Spinal cord (tissue), 10 donors: ENCODE results near the gene UGT2A1. TPM values are rescaled to one million over a fixed set of nuclear protein-coding genes. Genes with fewer than 3 reads are reported as not detected.

Experiments
- DNase-seq, 6 donors: peaks; one replicate each; pipeline versions ENCODE4 v3.0.0 to v3.0.0-alpha.2; 2013 to 2015; ENCODE audit warnings: low spot score in 6 of 6, low read depth in 4 of 6
- H3K27ac ChIP-seq: one replicate; pipeline ENCODE4 v1.5.1; 2013; ENCODE audit warnings: low read depth, low read length, control low read depth
- H3K27me3 ChIP-seq: one replicate; pipeline ENCODE4 v1.6.1; 2013; ENCODE audit warnings: low read length; ENCODE audit not compliant: control insufficient read depth, insufficient read depth
- H3K36me3 ChIP-seq: one replicate; pipeline ENCODE4 v1.6.1; 2013; ENCODE audit warnings: low read length; ENCODE audit not compliant: control insufficient read depth, insufficient read depth
- H3K4me1 ChIP-seq: one replicate; pipeline ENCODE4 v1.6.1; 2013; ENCODE audit warnings: low read length; ENCODE audit not compliant: control insufficient read depth, insufficient read depth
- H3K4me3 ChIP-seq: one replicate; pipeline ENCODE4 v1.5.1; 2013; ENCODE audit warnings: low read depth, low read length, control low read depth
- H3K9me3 ChIP-seq: one replicate; pipeline ENCODE4 v1.6.1; 2013; ENCODE audit warnings: low read length; ENCODE audit not compliant: control insufficient read depth, insufficient read depth
- WGBS: methylation state at CpG from one replicate; pipeline ENCODE4 v1.1.5; 2013; ENCODE audit warnings: missing lambda C conversion rate; ENCODE audit not compliant: insufficient coverage; 5-methylcytosine and 5-hydroxymethylcytosine counted together
- polyA plus RNA-seq, 2 donors: library from polyadenylated mRNA; unstranded; fragments of 120-200 nt; gene quantifications; one replicate each; pipeline ENCODE4 v1.2.1, GENCODE V29; 2013; ENCODE audit not compliant: insufficient read length in 2 of 2
- total RNA-seq, 2 donors: library from RNA; depleted of rRNA in 1 of 2; stranded (reverse); fragments of 120-200 nt in 1 of 2; fragments of >200 nt in 1 of 2; gene quantifications; one replicate each; pipeline versions ENCODE4 v1.2.3 to v1.2.4, GENCODE V29; 2013 to 2014
- donor health status: healthy.

The UGT2A1 gene
- total and polyA plus RNA-seq, 4 donors: 0.47 to 0.94 TPM; not detected in 2

DNA sequence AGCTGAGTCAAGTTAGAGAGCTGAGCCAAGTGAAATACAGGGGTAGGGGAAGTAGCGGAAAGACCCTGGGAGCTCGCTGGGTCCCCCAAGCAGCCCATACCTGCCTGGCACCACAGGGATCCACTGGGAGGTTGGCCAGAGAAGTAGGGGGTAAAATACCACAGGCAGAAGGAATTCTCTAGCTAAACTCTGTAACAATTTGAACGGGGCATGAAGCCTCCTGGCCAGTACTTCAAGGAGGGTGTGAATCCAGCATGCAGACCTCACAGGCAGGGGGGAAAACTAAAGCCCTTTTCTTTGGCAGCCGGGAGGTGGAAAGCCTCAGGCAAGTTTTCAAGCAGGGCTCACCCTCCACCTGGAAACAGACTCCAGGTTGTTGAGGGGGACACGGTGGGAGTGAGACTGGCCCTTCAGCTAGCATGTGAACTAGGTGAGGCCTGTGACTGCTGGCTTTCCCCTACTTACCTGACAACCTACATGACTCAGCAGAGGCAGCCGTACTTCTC is 3.7 kb upstream of the UGT2A1 start:
- H3K27ac ChIP-seq: no peak overlapping the region
- WGBS: 83% methylated on average over 5 of the region's 6 CpGs
- peak in 1 of 6 donors; percentile 10 for DNase-seq
- no peak overlapping the region for H3K4me3 ChIP-seq
- no peaks in the 10 kb centered on the region for H3K4me1 ChIP-seq
- H3K9me3 ChIP-seq: no peaks in the 10 kb centered on the region
- no peaks in the 10 kb centered on the region for H3K36me3 ChIP-seq
- H3K27me3 ChIP-seq: no peaks in the 10 kb centered on the region

DNA sequence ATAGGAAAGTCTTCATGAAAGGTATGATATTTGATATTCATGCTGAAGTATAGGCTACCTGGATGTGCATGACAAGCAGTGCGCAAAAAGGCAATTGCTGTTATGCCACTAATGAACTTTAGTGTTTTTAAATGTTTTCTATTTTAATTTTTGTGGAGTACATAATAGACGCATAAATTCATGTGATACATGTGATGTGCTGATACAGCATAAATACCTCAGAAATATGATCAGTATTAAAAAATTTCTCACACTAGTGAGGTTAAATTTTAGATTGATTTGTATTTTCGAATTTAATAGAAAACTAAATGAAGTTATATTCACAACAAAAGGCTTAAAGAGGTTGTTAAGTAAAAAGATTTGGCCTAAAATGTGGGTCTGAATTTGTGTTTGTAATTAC is 2.2 kb downstream of the UGT2A1 start:
- no peaks in the 10 kb centered on the region for H3K36me3 ChIP-seq
- no peak overlapping the region for H3K27ac ChIP-seq
- no peaks in the 10 kb centered on the region for H3K9me3 ChIP-seq
- no peak overlapping the region for H3K4me3 ChIP-seq
- H3K27me3 ChIP-seq: no peaks in the 10 kb centered on the region
- no peaks in the 10 kb centered on the region for H3K4me1 ChIP-seq
- DNase-seq: no peak
- no CpG with 5 or more reads among the region's 3 CpGs for WGBS

DNA sequence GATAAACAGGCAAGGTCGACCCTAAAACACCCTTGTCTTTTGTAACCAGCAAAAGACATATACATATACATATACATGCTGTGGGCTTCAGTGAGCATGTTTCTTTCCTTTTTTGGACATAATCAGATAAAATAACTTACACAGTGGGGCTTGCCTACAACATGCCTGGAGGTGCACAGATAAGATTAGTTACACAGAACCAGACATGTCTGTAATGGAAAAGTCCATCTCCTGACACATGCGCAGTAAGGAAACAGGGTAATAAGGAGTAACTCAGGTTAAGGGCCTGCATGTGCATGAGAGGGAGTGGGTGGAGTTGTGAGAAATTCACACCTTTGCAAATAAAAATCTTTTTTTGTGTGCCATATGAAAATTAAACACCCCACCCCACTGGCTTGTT is 3.4 kb downstream of the UGT2A1 start:
- Histone ChIP-seq H3K4me3 (no peak overlapping the region), H3K27ac (no peak overlapping the region), H3K4me1 (no peaks in the 10 kb centered on the region), H3K27me3 (no peaks in the 10 kb centered on the region), H3K36me3 (no peaks in the 10 kb centered on the region), H3K9me3 (no peaks in the 10 kb centered on the region)
- DNase-seq: no peak
- 100% methylated on average over 1 of the region's 2 CpGs for WGBS

DNA sequence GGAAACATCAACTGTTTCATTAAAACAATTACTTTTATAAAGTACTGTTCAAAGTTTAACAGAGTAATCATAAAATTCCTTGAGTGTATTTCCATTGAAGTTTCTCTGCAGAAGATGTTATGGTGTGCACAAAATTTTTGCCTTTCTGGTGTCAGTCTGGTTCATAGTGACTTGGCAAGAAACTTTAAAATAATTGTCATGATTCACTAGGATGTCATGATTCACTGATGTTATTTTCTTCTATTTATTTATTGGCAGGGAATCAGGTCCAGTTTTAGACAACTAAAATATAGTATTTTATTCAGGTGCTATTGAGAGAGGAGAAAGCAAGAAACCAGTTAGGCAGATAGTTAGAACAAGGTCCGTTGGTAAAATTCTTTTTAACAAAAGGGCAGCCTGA is 3.8 kb downstream of the UGT2A1 start:
- DNase-seq: no peak
- Histone ChIP-seq H3K36me3 (no peaks in the 10 kb centered on the region), H3K4me1 (no peaks in the 10 kb centered on the region), H3K4me3 (no peak overlapping the region), H3K27ac (no peak overlapping the region), H3K27me3 (no peaks in the 10 kb centered on the region), H3K9me3 (no peaks in the 10 kb centered on the region)
- no CpG with 5 or more reads among the region's 1 CpG for WGBS

DNA sequence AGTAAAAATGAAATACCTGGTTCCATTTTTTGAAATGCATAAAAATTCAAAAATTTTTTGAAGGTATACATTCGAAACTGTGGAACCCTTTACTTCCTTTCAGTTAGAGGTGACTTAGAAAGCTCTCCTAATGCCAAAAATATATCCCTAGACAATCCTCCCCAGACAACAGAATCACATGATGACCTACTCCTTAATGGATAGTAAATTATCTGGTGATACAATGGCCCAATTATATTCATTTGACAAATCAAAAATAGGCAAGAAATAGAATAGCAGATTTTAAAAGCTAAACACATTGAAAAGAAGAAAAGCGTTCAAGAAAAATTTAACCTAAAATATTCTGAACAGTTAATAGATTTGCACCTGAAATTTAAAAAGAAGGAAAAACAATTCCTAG is 10.1 kb downstream of the UGT2A1 start:
- no peaks in the 10 kb centered on the region for H3K36me3 ChIP-seq
- no peaks in the 10 kb centered on the region for H3K27me3 ChIP-seq
- no peaks in the 10 kb centered on the region for H3K9me3 ChIP-seq
- no peak for DNase-seq
- no CpG with 5 or more reads among the region's 2 CpGs for WGBS
- H3K4me1 ChIP-seq: no peaks in the 10 kb centered on the region
- H3K4me3 ChIP-seq: no peak overlapping the region
- no peak overlapping the region for H3K27ac ChIP-seq

DNA sequence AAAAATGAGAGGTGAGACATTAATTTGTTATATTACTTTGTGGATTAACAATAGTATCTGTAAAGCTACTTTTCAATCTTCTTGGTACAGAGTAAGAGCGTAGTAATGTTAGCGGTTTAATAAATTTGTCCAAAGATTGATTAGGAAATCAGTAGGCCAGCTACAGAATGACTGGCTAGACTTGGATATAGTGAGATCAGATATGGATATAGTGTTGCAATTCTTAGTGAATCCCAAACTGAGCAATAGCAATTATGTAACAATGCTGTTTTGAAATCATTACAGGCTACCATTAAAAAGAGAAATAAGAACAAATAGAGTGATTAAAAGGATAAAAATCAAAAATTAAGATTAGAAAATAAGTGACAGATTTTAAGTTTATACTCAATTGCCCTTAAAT is 12.8 kb downstream of the UGT2A1 start:
- 100% methylated on average over 2 of the region's 2 CpGs for WGBS

DNA sequence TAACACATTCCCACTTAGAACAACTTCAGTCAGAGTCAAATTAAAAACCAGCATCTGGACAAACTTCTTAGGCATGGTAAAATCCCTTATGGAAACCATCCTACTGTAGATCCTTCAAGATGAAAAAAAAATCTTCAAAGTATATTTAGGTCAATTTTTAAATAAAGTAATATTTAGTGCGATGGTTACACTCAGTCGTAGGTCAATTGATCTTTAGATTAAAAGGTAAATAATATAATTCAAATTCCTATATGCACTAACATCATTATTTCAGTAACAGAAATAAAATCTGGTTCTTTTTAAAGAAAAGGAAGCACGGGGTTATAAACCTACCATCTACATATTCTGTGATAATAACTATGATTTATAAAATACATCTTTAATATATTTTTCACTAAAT is 13.5 kb downstream of the UGT2A1 start, which contains the start of gene UGT2A2:
TSS of gene UGT2A2 (minus strand) at position 101 of the 400 bp plus-strand sequence. CDS start at position 99, 2 bp downstream.
- DNase-seq: no peak
- Histone ChIP-seq H3K9me3 (no peaks in the 10 kb centered on the region), H3K4me1 (no peaks in the 10 kb centered on the region), H3K27me3 (no peaks in the 10 kb centered on the region), H3K27ac (no peak within 1 kb of the TSS), H3K36me3 (no peaks in the 10 kb centered on the region), H3K4me3 (no peak within 1 kb of the TSS)
- no CpG with 5 or more reads among the region's 3 CpGs for WGBS

More for the DNA sequence above, 12.8 kb downstream of the UGT2A1 start:
- Histone ChIP-seq H3K4me3 (no peak overlapping the region), H3K36me3 (no peaks in the 10 kb centered on the region), H3K27me3 (no peaks in the 10 kb centered on the region), H3K4me1 (no peaks in the 10 kb centered on the region), H3K9me3 (no peaks in the 10 kb centered on the region), H3K27ac (no peak overlapping the region)
- DNase-seq: no peak

DNA sequence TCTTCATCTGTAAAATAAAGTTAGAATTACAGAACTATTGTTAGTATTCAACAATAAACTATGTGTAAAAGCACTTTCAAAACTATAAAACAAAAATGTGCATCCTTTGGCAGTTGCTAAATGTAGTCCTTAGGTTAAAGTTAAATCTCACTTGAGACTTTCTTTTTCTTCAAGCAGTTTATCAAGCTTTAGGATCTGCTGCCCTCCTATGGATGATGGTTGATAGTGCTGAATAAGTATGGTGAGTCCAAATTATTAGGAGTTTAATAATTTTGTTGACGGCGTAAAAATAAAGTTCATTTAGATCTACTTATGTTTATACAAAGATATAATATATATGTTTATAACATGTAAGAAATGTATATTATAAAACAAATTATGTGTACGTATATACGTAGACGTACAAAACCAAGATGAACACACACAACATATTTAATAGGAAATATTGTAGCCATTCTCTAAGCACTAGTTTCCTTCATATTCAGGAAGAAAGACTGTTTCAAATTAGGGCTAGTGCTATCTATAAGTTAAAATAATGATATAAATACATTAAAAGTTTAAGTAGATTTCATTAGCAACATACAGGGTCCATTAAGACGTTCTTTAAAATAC is 35.9 kb downstream of the UGT2A1 start:
- H3K4me3 ChIP-seq: no peak overlapping the region
- no peaks in the 10 kb centered on the region for H3K27me3 ChIP-seq
- DNase-seq: peak; percentile 15 to 89 (median 41)
- no peaks in the 10 kb centered on the region for H3K9me3 ChIP-seq
- no peak overlapping the region for H3K27ac ChIP-seq
- H3K36me3 ChIP-seq: no peaks in the 10 kb centered on the region
- WGBS: no CpG with 5 or more reads among the region's 6 CpGs
- no peaks in the 10 kb centered on the region for H3K4me1 ChIP-seq

DNA sequence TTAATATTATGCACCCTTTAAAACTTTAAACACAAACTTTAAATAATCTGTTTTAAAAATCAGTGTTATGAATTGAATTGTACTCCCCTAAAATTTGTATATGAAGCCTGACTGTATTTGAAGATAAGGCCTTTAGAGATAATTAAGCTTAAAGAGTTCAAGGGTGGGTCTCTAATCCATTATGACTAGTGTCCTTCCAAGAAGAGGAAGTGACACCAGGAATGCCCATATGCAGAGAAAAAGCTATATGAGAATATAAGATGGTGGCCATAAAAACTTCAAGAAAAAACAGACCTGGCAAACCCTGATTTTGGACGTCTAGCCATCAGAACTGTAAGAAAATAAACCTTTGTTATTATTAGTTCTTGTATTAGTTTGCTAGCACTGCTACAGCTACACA is 42.6 kb downstream of the UGT2A1 start:
- no peaks in the 10 kb centered on the region for H3K27me3 ChIP-seq
- H3K4me1 ChIP-seq: no peaks in the 10 kb centered on the region
- DNase-seq: no peak
- H3K36me3 ChIP-seq: no peaks in the 10 kb centered on the region
- no peaks in the 10 kb centered on the region for H3K9me3 ChIP-seq
- no peak overlapping the region for H3K4me3 ChIP-seq
- no CpG with 5 or more reads among the region's 1 CpG for WGBS
- H3K27ac ChIP-seq: no peak overlapping the region

DNA sequence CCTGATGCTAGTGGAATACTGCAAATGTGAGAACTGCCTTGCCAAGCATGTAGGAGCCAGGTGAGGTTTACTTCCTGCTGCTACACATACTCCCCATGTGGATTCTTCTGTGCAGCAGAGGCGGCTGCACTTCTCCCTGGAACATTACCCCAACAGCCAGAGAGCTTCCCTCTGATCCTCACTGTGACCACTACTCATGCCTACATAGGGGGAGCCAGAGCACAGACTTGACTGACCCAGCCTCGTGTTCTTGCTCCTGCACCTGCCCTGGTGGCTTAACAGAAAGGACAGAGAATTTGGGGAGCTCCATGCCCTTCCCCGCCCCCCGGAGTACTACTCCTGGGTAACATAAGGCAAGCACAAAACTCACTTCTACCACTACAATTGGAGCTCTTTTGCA is 52.0 kb downstream of the UGT2A1 start:
- no peaks in the 10 kb centered on the region for H3K9me3 ChIP-seq
- no peak overlapping the region for H3K4me3 ChIP-seq
- no peaks in the 10 kb centered on the region for H3K36me3 ChIP-seq
- DNase-seq: no peak
- no peaks in the 10 kb centered on the region for H3K27me3 ChIP-seq
- WGBS: 47% methylated on average over 4 of the region's 4 CpGs
- H3K27ac ChIP-seq: no peak overlapping the region
- no peaks in the 10 kb centered on the region for H3K4me1 ChIP-seq
